Spinal cord (tissue), 10 donors: ENCODE data around the gene HAVCR2. TPM values are rescaled to one million over a fixed set of nuclear protein-coding genes. Genes with fewer than 3 reads are reported as not detected.

Experiments
- DNase-seq, 6 donors: peaks; one replicate each; pipeline versions ENCODE4 v3.0.0 to v3.0.0-alpha.2; 2013 to 2015; ENCODE audit warnings: low spot score in 6 of 6, low read depth in 4 of 6
- H3K27ac ChIP-seq: one replicate; pipeline ENCODE4 v1.5.1; 2013; ENCODE audit warnings: low read depth, low read length, control low read depth
- H3K27me3 ChIP-seq: one replicate; pipeline ENCODE4 v1.6.1; 2013; ENCODE audit warnings: low read length; ENCODE audit not compliant: control insufficient read depth, insufficient read depth
- H3K36me3 ChIP-seq: one replicate; pipeline ENCODE4 v1.6.1; 2013; ENCODE audit warnings: low read length; ENCODE audit not compliant: control insufficient read depth, insufficient read depth
- H3K4me1 ChIP-seq: one replicate; pipeline ENCODE4 v1.6.1; 2013; ENCODE audit warnings: low read length; ENCODE audit not compliant: control insufficient read depth, insufficient read depth
- H3K4me3 ChIP-seq: one replicate; pipeline ENCODE4 v1.5.1; 2013; ENCODE audit warnings: low read depth, low read length, control low read depth
- H3K9me3 ChIP-seq: one replicate; pipeline ENCODE4 v1.6.1; 2013; ENCODE audit warnings: low read length; ENCODE audit not compliant: control insufficient read depth, insufficient read depth
- WGBS: methylation state at CpG from one replicate; pipeline ENCODE4 v1.1.5; 2013; ENCODE audit warnings: missing lambda C conversion rate; ENCODE audit not compliant: insufficient coverage; 5-methylcytosine and 5-hydroxymethylcytosine counted together
- polyA plus RNA-seq, 2 donors: library from polyadenylated mRNA; unstranded; fragments of 120-200 nt; gene quantifications; one replicate each; pipeline ENCODE4 v1.2.1, GENCODE V29; 2013; ENCODE audit not compliant: insufficient read length in 2 of 2
- total RNA-seq, 2 donors: library from RNA; depleted of rRNA in 1 of 2; stranded (reverse); fragments of 120-200 nt in 1 of 2; fragments of >200 nt in 1 of 2; gene quantifications; one replicate each; pipeline versions ENCODE4 v1.2.3 to v1.2.4, GENCODE V29; 2013 to 2014
- donor health status: healthy.

HAVCR2 gene
- total and polyA plus RNA-seq, 4 donors = 8.5 to 22.9 (median 9.7) TPM

- peaks cover 5% of the 10 kb centered on the region for H3K36me3 ChIP-seq
- WGBS = no CpG with 5 or more reads among the region's 1 CpG
- H3K27ac ChIP-seq = no peak overlapping the region
- H3K4me3 ChIP-seq = no peak overlapping the region
- DNase-seq = no peak
- H3K4me1 ChIP-seq = no peaks in the 10 kb centered on the region
- H3K27me3 ChIP-seq = no peaks in the 10 kb centered on the region
- H3K9me3 ChIP-seq = no peaks in the 10 kb centered on the region
These were observed 23.4 kb upstream of the HAVCR2 start for GRCh38 chr5:157132281-157132612.

GRCh38 chr5:157130925-157131324 lies 22.1 kb upstream of the HAVCR2 start:
- no peak for DNase-seq
- Histone ChIP-seq H3K27ac (no peak overlapping the region), H3K4me1 (no peaks in the 10 kb centered on the region), H3K4me3 (no peak overlapping the region), H3K9me3 (no peaks in the 10 kb centered on the region), H3K36me3 (no peaks in the 10 kb centered on the region), H3K27me3 (no peaks in the 10 kb centered on the region)
- no CpG with 5 or more reads among the region's 7 CpGs for WGBS

- H3K27me3 ChIP-seq = no peaks in the 10 kb centered on the region
- H3K4me1 ChIP-seq = no peaks in the 10 kb centered on the region
- no peak overlapping the region for H3K4me3 ChIP-seq
- H3K9me3 ChIP-seq = peaks cover 3% of the 10 kb centered on the region
- no peak for DNase-seq
- no peaks in the 10 kb centered on the region for H3K36me3 ChIP-seq
- no peak overlapping the region for H3K27ac ChIP-seq
These were observed 12.9 kb upstream of the HAVCR2 start for GRCh38 chr5:157121709-157122108.

GRCh38 chr5:157120102-157120501 lies 11.3 kb upstream of the HAVCR2 start:
- Histone ChIP-seq H3K4me3 (no peak overlapping the region), H3K27ac (no peak overlapping the region), H3K27me3 (no peaks in the 10 kb centered on the region), H3K36me3 (no peaks in the 10 kb centered on the region), H3K9me3 (peaks cover 3% of the 10 kb centered on the region), H3K4me1 (no peaks in the 10 kb centered on the region)
- 46% methylated on average over 1 of the region's 1 CpG for WGBS
- DNase-seq = no peak

GRCh38 chr5:157116483-157116954 lies 7.7 kb upstream of the HAVCR2 start:
- Histone ChIP-seq H3K27me3 (no peaks in the 10 kb centered on the region), H3K36me3 (no peaks in the 10 kb centered on the region), H3K4me1 (no peaks in the 10 kb centered on the region), H3K9me3 (peaks cover 3% of the 10 kb centered on the region), H3K4me3 (no peak overlapping the region), H3K27ac (no peak overlapping the region)
- no peak for DNase-seq
- no CpG with 5 or more reads among the region's 6 CpGs for WGBS

GRCh38 chr5:157115502-157115901 lies 6.7 kb upstream of the HAVCR2 start:
- no peak for DNase-seq
- no CpG with 5 or more reads among the region's 1 CpG for WGBS
- Histone ChIP-seq H3K4me3 (no peak overlapping the region), H3K9me3 (no peaks in the 10 kb centered on the region), H3K27me3 (no peaks in the 10 kb centered on the region), H3K27ac (no peak overlapping the region), H3K36me3 (no peaks in the 10 kb centered on the region), H3K4me1 (no peaks in the 10 kb centered on the region)

- no peaks in the 10 kb centered on the region for H3K36me3 ChIP-seq
- no peaks in the 10 kb centered on the region for H3K27me3 ChIP-seq
- no peaks in the 10 kb centered on the region for H3K4me1 ChIP-seq
- no peak overlapping the region for H3K4me3 ChIP-seq
- H3K9me3 ChIP-seq = no peaks in the 10 kb centered on the region
- H3K27ac ChIP-seq = no peak overlapping the region
- DNase-seq = no peak
These were observed 6.2 kb upstream of the HAVCR2 start for GRCh38 chr5:157115012-157115411.

- no peaks in the 10 kb centered on the region for H3K36me3 ChIP-seq
- H3K4me1 ChIP-seq = no peaks in the 10 kb centered on the region
- no peaks in the 10 kb centered on the region for H3K27me3 ChIP-seq
- no peaks in the 10 kb centered on the region for H3K9me3 ChIP-seq
- DNase-seq = peak in 1 of 6 donors; percentile 34
- no peak overlapping the region for H3K27ac ChIP-seq
- H3K4me3 ChIP-seq = no peak overlapping the region
- WGBS = no CpG with 5 or more reads among the region's 5 CpGs
These were observed 4.2 kb upstream of the HAVCR2 start for GRCh38 chr5:157113002-157113401.

- no peaks in the 10 kb centered on the region for H3K9me3 ChIP-seq
- DNase-seq = no peak
- no peak overlapping the region for H3K27ac ChIP-seq
- no CpG with 5 or more reads among the region's 1 CpG for WGBS
- no peaks in the 10 kb centered on the region for H3K4me1 ChIP-seq
- H3K4me3 ChIP-seq = no peak overlapping the region
- no peaks in the 10 kb centered on the region for H3K27me3 ChIP-seq
- no peaks in the 10 kb centered on the region for H3K36me3 ChIP-seq
These were observed 900 bp upstream of the HAVCR2 start for GRCh38 chr5:157109744-157110143.

GRCh38 chr5:157107508-157107907 lies 1.3 kb downstream of the HAVCR2 start:
- 60% methylated on average over 2 of the region's 3 CpGs for WGBS
- no peak overlapping the region for H3K4me3 ChIP-seq
- no peaks in the 10 kb centered on the region for H3K36me3 ChIP-seq
- H3K4me1 ChIP-seq = no peaks in the 10 kb centered on the region
- DNase-seq = no peak
- H3K27ac ChIP-seq = no peak overlapping the region
- H3K9me3 ChIP-seq = no peaks in the 10 kb centered on the region
- no peaks in the 10 kb centered on the region for H3K27me3 ChIP-seq
